Activated T-cell treated with anti-CD3 and anti-CD28 coated beads for 24 hours (primary cell): Measurements from ENCODE around the gene SCYL3.
"Not testable (repeated sequence)": the region's sequence is repeated elsewhere in the genome, so short reads cannot be mapped to it uniquely, and the experiment has no call there.

Experiments used
- DNase-seq: peaks from one replicate; pipeline ENCODE4 v3.0.0-alpha.2; 2020; ENCODE audit warnings: low read depth

SCYL3 gene

DNA sequence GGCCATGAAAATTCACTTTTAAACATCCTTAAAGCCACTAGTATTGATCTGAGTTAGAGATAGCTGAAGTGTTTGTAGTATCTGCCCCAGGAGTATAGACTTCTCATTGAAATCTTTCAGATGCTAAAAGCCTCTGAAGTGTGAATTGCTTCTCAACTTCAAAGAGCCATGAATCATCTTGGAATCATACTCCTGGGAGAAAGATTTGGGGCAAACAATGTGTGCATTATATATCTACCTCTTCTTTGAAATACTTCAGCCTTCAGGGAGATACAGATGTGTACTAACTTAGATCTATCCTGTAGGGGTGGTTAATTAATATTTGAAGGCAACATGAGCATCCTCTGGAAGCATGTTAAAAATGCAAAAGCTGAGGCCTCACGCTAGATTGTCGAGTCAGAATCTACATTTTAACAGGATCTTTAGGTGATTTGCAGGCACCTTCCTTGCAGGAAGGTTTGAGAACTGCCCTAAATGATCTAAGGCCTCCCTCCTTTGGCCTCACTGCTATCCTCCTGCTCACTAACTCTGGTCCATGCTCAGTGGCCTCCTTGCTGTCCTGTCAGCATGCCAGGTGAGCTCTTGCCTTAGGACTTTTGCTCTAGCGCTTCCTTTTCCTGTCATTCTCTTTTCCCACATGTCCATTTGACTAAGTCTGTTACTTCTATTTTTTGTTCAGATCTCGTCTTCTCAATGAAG is 6.0 kb upstream of the SCYL3 start:
- DNase-seq = no peak

DNA sequence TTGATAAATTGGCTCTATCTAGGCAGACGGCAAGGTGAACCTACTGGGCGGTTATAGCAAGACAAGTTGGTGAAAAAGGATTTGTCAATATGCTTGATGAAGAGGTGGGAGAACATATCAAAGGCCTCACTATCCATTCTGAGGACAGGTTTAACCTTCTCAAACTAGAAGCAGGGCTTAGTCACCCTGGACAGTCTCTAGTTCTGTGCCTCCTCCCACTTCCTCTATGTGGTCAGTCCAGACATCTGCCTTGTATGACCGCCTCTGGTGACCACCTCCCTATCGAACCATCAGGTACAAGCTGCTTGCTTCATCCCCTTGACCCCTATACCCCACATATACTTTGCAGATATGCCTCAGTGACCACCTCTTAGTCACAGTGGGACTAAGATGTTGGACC is 2.3 kb upstream of the SCYL3 start:
- no peak for DNase-seq

- DNase-seq = no peak
These were observed 889 bp upstream of the SCYL3 start for GRCh38 chr1:169894424-169895145.

GRCh38 chr1:169892927-169893644 is 610 bp downstream of the SCYL3 start:
- DNase-seq = no peak

DNA sequence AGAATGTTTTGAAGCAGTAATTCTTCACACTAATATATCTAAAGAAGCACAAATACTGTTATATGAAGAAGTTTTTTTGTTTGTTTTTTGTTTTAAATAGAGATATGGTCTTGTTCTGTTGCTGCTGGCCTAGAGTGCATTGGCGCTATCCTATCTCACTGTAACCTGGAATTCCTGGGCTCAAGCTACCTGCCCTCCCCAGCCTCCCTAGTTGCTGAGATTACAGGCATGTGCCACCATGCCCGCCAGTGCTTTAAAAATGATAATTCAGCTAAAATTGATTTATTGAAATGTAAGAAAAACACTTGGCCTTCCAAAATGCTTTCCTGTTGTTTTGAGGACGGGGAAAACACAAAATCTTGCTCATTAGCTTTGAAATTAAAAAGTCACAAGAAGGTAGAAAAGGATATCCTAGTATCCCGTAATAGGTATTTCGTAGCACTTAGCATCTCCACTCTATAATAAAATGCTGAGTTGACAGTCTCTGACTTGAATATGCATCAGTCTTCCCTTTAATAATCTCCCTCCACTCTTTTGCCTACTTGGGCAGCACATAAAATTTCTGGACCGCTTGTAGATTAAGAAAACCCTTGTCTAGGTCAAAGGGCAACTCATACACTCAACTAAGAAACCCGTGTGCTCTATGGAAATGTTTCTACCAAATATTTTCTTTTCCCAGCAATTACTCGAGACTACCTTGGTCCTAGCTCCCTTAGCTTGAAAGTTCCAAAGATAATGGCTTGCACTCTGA is 1.3 kb downstream of the SCYL3 start:
- DNase-seq = no peak

DNA sequence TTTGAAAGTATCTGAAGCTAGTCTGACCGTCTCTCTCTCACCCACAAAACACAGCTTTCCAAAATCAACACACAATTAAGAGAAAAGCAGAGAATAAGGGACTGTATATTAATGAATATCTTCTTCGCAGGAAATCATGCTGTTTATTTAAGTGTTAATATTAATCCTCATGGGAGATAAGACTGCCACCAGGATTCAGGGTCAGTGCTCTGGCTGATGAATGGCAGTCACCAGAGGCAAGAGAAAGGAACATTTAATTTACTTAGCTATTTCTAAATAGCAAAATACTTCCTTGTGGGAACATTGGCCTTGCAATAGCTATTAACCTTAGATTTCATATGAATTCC is 2.2 kb downstream of the SCYL3 start:
- no peak for DNase-seq

- peak; percentile 30 for DNase-seq
These were observed 2.7 kb downstream of the SCYL3 start for GRCh38 chr1:169890761-169891538.

GRCh38 chr1:169889871-169890270 is 3.8 kb downstream of the SCYL3 start:
- DNase-seq = no peak

DNA sequence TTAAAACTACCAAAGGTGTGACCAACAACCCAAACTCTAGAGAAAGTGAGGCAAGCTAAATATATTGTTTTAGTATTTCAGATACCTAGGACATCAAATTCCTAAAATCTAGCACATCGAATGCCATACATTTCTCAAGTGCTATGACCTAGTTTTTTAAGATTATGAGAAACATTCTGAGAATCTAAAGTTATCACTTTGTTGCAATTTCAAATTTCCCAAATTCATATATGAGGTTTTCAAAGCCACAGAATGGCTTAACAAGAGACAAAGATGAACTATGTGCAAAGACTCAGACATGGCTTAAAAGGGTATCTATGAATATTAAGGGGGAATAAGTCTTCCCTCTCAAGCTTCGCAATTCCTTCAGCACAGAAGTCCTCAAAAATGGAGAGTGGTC is 6.8 kb downstream of the SCYL3 start:
- no peak for DNase-seq

GRCh38 chr1:169886422-169886821 is 7.3 kb downstream of the SCYL3 start:
- no peak for DNase-seq

DNA sequence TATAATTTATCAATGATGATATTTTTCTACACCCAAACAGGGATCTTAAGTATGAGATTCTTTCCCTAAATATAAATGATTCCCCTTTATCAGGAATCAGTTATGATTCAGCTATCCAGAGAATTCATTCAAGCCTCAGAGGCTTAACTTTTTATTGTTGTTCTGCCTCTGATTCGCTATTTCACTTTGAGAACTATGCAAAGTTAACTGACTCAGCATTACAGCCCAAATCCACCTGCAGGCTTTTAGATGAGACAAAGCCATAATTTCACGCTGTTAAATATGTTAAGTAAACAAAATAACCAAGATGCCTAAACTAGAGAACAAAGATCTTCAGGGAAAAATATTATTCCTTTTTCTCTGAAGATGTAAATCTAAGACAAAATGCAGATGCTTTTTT is 8.5 kb downstream of the SCYL3 start:
- DNase-seq = no peak

DNA sequence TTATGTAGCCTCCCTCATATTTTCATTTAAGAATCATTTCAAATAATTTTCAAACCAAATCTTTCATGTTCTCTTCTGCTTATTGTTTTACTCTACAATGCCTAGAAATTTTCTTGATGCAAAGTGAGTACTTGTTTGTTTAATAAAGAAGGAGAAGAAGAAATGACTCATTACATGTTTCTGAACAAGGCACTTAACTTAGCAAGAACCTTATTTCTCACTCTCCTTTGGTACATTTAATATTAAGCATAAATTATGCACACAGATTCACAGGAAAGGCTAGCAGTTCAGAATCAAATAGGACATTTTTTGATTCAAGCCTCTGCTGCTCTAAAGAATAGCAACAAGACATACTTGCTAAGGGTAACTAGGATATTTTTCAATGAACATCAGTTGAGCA is 9.1 kb downstream of the SCYL3 start:
- DNase-seq = no peak

DNA sequence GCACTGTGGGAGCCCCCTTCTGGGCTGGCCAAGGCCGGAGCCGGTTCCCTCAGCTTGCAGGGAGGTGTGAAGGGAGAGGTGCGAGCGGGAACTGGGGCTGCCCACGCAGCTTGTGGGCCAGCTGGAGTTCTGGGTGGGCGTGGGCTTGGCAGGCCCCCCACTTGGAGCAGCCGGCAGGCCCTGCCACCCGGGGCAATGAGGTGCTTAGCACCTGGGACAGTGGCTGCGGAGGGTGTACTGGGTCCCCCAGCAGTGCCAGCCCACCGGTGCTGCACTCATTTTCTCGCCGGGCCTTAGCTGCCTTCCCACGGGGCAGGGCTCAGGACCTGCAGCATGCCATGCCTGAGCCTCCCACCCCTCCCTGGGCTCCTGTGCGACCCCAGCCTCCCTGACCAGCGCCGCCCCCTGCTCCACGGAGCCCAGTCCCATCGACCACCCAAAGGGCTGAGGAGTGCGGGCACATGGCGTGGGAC is 11.6 kb downstream of the SCYL3 start:
- no peak for DNase-seq

- DNase-seq = no peak
These were observed 14.5 kb downstream of the SCYL3 start for GRCh38 chr1:169879034-169879840.

DNA sequence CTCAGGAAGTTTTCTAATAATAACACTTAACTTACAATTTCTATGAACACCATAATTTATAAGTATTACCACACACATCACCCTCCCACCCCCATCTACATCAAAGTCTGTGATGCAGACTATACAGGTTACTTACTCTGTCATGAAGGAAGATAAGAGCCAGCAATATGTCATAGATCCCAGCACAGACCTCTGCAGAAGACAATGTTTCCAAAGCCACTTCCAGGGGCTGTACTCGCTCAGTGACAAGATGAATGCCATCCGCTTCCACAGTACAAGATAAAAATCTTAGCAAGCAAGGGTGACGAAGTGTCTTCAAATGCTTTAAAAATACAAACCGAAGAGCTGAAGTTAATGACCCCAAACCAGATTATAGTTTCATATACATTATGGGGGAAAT is 15.2 kb downstream of the SCYL3 start:
- no peak for DNase-seq

- DNase-seq = no peak
These were observed 15.8 kb downstream of the SCYL3 start for GRCh38 chr1:169877800-169878491.

- no peak for DNase-seq
These were observed 19.5 kb downstream of the SCYL3 start for GRCh38 chr1:169874229-169874628.

GRCh38 chr1:169873582-169874199 is 20.0 kb downstream of the SCYL3 start:
- DNase-seq = no peak

DNA sequence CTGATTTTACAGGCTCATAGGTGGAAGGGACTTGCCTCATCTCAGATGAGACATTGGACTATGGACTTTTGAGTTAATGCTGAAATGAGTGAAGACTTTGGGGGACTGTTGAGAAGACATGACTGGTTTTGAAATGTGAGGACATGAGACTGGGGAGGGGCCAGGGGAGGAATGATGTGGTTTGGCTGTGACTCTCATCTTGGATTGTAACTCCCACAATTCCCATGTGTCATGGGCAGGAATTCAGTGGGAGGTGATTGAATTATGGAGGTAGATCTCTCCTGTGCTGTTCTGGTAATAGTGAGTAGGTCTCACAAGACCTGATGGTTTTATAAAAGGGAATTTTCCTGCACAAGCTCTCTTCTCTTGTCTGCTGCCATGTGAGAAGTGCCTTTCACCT is 20.8 kb downstream of the SCYL3 start:
- DNase-seq = no peak

- not testable (repeated sequence) for DNase-seq
These were observed 21.7 kb downstream of the SCYL3 start for GRCh38 chr1:169871988-169872387.
